A549 (cell line): Measurements from ENCODE around the gene PRDM10.

ENCODE experiments used
- ATOH8 ChIP-seq: fragments of 250-450 bp; sonication (Bioruptor Pico); IDR thresholded peaks from 2 replicates; pipeline ENCODE4 v1.5.0; 2020; ENCODE audit warnings: low read depth, mild to moderate bottlenecking, moderate library complexity
- BCL3 ChIP-seq: fragments of >200 bp; sonication (Bioruptor Twin); formaldehyde crosslinking; IDR thresholded peaks from 3 replicates; pipeline ENCODE4 v1.6.1; 2016
- CTCF ChIP-seq: fragments of >200 bp; sonication (Bioruptor Twin); formaldehyde crosslinking; IDR thresholded peaks from 3 replicates; pipeline ENCODE4 v1.5.1; 2016
- EP300 ChIP-seq, 2 experiments: fragments of >200 bp; sonication (Bioruptor Twin); formaldehyde crosslinking; IDR thresholded peaks; 2 replicates in 1 of 2; 3 replicates in 1 of 2; pipeline ENCODE4 v1.6.1; 2016 to 2017
- MYC ChIP-seq: IDR thresholded peaks from 2 replicates; pipeline ENCODE4 v1.6.1; 2012; ENCODE audit warnings: mild to moderate bottlenecking, inconsistent platforms, low read length, improper control_type of control experiment, borderline replicate concordance
- POLR2A ChIP-seq: IDR thresholded peaks from 2 replicates; pipeline ENCODE4 v1.6.1; 2012; ENCODE audit warnings: mild to moderate bottlenecking, low read length
- RCOR1 ChIP-seq: fragments of 150-350 bp; IDR thresholded peaks from 2 replicates; pipeline ENCODE4 v1.6.1; 2014; ENCODE audit warnings: antibody characterized with exemption, low read length, low read depth
- RNF2 ChIP-seq: fragments of 200-600 bp; sonication (generic); IDR thresholded peaks from 2 replicates; pipeline ENCODE4 v1.6.1; 2016; ENCODE audit warnings: low read depth, mild to moderate bottlenecking, antibody characterized with exemption, moderate library complexity, borderline replicate concordance
- SMC3 ChIP-seq: fragments of >200 bp; sonication (Bioruptor Twin); formaldehyde crosslinking; IDR thresholded peaks from 3 replicates; pipeline ENCODE4 v1.6.1; 2018; ENCODE audit warnings: inconsistent platforms
- ZSCAN20 ChIP-seq: fragments of 250-450 bp; sonication (Bioruptor Pico); IDR thresholded peaks from 2 replicates; pipeline ENCODE4 v1.8.0; 2022; ENCODE audit warnings: mild to moderate bottlenecking, moderate library complexity
- TF ChIP-seq, protein P1 (sequence below): fragments of 450-650 bp; IDR thresholded peaks from 2 replicates; pipeline ENCODE4 v1.6.1; 2014; ENCODE audit warnings: antibody characterized with exemption

DNA sequence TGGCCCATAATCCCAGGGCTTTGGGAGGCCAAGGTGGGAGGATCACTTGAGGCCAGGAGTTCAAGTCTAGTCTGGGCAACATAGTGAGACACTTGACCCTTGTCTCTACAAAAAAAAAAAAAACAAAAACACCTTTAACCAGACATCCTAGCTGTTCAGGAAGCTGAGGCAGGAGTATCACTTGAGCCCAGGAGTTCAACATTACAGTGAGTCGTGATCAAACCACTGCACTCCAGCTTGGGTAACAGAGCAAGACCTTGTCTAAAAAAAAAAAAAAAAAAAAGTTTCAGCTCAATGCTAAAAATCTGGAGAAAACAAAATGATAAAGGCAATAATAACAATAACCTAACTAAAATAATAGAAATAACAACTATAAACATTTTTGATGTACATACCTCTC, 44.5 kb upstream of the PRDM10 start:
- TF ChIP-seq CTCF (no peak), RNF2 (no peak), MYC (no peak), SMC3 (no peak), ZSCAN20 (no peak), ATOH8 (CRISPR knock-in tag) (no peak), POLR2A (no peak), BCL3 (no peak), RCOR1 (no peak), EP300 (IDR thresholded peaks at IDR 0.05) (no peak)
- TF ChIP-seq, protein P1, sequence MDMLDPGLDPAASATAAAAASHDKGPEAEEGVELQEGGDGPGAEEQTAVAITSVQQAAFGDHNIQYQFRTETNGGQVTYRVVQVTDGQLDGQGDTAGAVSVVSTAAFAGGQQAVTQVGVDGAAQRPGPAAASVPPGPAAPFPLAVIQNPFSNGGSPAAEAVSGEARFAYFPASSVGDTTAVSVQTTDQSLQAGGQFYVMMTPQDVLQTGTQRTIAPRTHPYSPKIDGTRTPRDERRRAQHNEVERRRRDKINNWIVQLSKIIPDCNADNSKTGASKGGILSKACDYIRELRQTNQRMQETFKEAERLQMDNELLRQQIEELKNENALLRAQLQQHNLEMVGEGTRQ = no peak
